T-helper 17 cell (primary cell): ENCODE results near the gene DNAJB9. TPM values are rescaled to one million over a fixed set of nuclear protein-coding genes. Genes with fewer than 3 reads are reported as not detected.

Experiments
- ATAC-seq: fragments of 150-1000 bp; cut with Tn5 transposase; 2 replicates; pipeline ENCODE4 v1.10.0; 2021; ENCODE audit warnings: mild to moderate bottlenecking, moderate library complexity
- DNase-seq, 3 donors: peaks; one replicate each; pipeline versions ENCODE4 v3.0.0 to v3.0.0-alpha.2; 2020 to 2021
- H3K9me3 ChIP-seq: one replicate; pipeline ENCODE4 v1.7.0; 2013; ENCODE audit warnings: low read length, mild to moderate bottlenecking; ENCODE audit not compliant: control insufficient read depth, poor library complexity, severe bottlenecking
- H3K27ac Mint-ChIP-seq: one replicate; pipeline ENCODE4 v1.8.0; 2022; ENCODE audit warnings: mild to moderate bottlenecking, moderate library complexity, mixed read lengths
- H3K27me3 Mint-ChIP-seq: one replicate; pipeline ENCODE4 v1.8.0; 2022; ENCODE audit warnings: mixed read lengths
- H3K36me3 Mint-ChIP-seq: one replicate; pipeline ENCODE4 v1.8.0; 2022; ENCODE audit warnings: low read depth, mixed read lengths
- H3K4me1 Mint-ChIP-seq: one replicate; pipeline ENCODE4 v1.8.0; 2022; ENCODE audit warnings: mild to moderate bottlenecking, mixed read lengths
- H3K4me3 Mint-ChIP-seq: one replicate; pipeline ENCODE4 v1.8.0; 2022; ENCODE audit warnings: mild to moderate bottlenecking, moderate library complexity, mixed read lengths
- total RNA-seq, 4 donors: library from RNA in 2 of 4; stranded (reverse) in 2 of 4; gene quantifications; one replicate each; pipeline ENCODE4 v1.2.3 and lab custom pipeline; 2022 to 2026

Gene DNAJB9
- total RNA-seq, 2 donors from 2014 or later, result 54.3 to 58.3 TPM

DNA sequence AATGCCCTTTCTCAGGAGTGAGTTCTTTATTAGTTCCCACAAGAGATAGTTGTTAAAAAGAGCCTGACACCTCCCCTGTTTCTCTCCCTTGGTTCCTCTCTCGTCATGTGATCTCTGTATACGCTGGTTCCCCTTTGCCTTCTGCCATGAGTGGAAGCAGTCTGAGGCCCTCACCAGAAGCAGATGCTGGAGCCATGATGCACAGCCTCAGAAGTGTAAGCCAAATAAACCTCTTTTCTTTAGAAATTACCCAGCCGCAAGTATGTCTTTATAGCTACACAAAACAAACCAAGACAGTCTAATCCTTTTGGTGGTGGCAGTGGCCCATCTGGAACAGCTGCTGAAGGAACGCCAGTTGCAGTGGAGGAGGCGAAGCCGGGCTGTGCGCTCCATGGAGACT lies 9.3 kb downstream of the DNAJB9 start:
- peaks cover 21% of the 10 kb centered on the region for H3K4me1 Mint-ChIP-seq
- H3K27me3 Mint-ChIP-seq, result no peaks in the 10 kb centered on the region
- H3K27ac Mint-ChIP-seq, result no peak overlapping the region
- H3K36me3 Mint-ChIP-seq, result peaks cover 7% of the 10 kb centered on the region
- no peak for DNase-seq
- H3K4me3 Mint-ChIP-seq, result no peak overlapping the region
- ATAC-seq, result no peak
- no peaks in the 10 kb centered on the region for H3K9me3 ChIP-seq

DNA sequence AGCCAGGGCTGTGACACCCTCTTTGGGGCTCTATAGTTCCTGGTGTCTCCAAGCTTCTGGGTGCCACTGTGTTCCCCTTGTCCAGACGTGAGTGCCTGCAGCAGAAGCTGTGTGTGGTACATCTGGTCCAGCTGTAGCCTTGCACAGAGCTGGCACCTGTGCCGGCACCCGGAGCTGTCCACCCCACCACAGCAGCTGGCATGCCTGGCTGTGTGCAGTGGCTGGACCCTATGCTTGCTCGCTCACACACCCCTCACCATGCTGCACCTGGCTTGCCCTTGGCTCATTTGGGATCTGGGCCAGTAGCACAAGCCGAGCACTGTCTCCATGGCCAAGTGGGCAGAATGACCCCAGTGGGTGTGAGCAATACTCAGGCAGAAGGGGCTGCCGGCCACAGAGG lies 10.6 kb downstream of the DNAJB9 start:
- Mint-ChIP-seq H3K36me3 (peaks cover 7% of the 10 kb centered on the region), H3K27me3 (no peaks in the 10 kb centered on the region), H3K27ac (no peak overlapping the region), H3K4me3 (no peak overlapping the region), H3K4me1 (peaks cover 16% of the 10 kb centered on the region)
- no peak for ATAC-seq
- no peaks in the 10 kb centered on the region for H3K9me3 ChIP-seq
- DNase-seq, result no peak

DNA sequence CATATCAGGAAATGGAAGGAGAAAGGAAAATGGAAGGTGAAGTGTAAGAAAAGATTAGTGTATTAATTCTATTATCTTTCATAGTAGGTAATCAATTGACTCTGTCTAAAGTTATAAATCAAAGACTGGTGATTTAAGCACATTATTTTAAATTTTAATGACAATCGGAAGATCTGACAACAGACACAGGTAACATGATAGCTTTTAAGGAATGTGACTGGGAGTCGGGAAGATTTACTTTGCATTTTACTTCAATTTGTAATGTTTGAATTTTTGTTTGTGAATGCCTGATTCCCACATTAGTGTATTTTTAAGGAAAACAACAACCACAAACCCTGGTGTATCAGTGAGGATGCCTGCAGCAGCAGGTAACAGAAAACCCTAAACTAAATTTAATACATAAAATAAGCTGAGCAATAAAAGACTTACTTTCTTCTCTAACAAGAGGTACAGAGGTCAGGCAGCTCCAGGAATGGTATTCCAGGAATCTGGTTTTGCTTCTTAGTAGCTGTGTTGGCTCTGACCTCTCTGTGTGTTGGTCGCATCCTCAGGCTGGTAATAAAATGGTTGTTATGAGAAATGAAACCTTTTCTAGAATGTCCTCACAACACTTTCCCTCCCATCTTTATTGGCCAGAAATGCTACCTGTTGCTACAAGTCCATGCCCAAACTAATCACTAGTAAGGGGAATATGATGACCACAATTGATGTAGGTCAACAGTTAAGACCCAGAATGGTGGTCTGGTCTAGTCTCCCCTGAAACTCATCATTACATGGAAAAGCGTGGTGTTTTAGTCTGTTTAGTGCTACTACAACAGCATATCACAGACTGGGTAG lies 12.2 kb downstream of the DNAJB9 start:
- H3K9me3 ChIP-seq, result no peaks in the 10 kb centered on the region
- Mint-ChIP-seq H3K4me1 (peaks cover 5% of the 10 kb centered on the region), H3K27me3 (peaks cover 6% of the 10 kb centered on the region), H3K36me3 (peaks cover 9% of the 10 kb centered on the region), H3K27ac (no peak overlapping the region), H3K4me3 (no peak overlapping the region)
- ATAC-seq (no peak), DNase-seq (no peak)

DNA sequence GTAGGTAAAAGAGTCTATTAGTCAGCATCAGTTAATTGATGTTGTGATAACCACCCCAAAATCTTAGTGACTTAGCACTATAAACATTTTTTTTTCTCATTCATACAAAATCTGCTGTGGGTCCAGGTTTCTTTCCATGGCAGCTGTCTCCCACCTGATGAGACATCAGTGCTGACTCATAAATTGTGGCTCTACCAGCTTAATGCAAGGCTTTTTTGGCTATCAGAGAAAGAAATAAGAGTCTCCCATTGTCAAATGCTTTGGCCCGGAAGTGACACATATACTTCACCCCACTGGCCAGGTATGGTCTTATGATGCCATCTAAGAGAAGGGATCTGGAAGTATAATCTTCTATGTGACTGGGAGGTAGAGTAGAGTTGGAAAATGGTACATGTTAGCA lies 14.5 kb downstream of the DNAJB9 start:
- ATAC-seq (no peak), DNase-seq (no peak)
- H3K9me3 ChIP-seq, result no peaks in the 10 kb centered on the region
- H3K27ac Mint-ChIP-seq, result no peak overlapping the region
- peaks cover 2% of the 10 kb centered on the region for H3K4me1 Mint-ChIP-seq
- H3K27me3 Mint-ChIP-seq, result peaks cover 6% of the 10 kb centered on the region
- no peak overlapping the region for H3K4me3 Mint-ChIP-seq
- peaks cover 4% of the 10 kb centered on the region for H3K36me3 Mint-ChIP-seq

DNA sequence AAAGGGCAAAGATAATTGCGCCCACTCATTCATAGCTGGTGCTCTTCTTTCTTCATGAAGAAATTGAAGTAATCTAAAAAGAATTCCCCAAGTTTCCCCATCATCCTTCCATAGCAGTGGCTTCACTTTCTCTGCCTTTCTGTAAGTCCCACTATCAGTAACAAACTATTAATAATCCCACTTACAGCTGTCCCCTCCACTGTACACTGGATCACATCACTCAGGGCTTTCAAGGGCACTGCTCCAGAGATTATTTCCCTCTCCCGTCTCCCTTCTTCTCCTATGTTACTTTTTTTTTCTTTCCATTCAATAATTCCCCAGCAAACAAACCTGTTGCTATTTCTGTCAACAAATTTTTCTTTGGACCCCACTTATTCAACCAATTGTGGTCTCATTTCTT lies 16.2 kb downstream of the DNAJB9 start:
- no peak for ATAC-seq
- Mint-ChIP-seq H3K36me3 (peaks cover 4% of the 10 kb centered on the region), H3K27ac (no peak overlapping the region), H3K4me1 (peaks cover 2% of the 10 kb centered on the region), H3K27me3 (peaks cover 14% of the 10 kb centered on the region), H3K4me3 (no peak overlapping the region)
- DNase-seq, result no peak
- no peaks in the 10 kb centered on the region for H3K9me3 ChIP-seq

DNA sequence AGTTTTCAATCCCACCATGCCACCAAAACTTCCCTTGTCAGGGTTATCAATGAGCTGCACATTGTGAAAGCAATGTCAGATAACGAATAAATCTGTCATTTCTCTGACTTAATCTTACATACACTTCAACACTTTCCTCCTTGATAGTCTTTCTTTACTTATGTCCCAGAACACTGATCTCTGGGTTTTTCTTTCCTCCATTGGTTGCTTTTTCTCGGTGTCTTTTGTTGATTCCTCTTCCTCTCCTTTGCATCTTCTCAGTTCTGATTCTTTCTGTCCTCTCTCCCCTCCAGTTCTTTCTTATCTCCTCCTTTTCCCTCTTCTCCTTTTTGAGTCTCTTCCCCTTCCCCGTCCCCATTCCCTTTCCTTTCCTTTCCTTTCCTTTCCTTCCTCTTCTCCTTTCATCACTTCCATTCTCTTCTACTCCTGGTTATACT lies 16.6 kb downstream of the DNAJB9 start:
- Mint-ChIP-seq H3K27me3 (peaks cover 14% of the 10 kb centered on the region), H3K4me1 (peaks cover 2% of the 10 kb centered on the region), H3K36me3 (peaks cover 4% of the 10 kb centered on the region), H3K4me3 (no peak overlapping the region), H3K27ac (no peak overlapping the region)
- DNase-seq, result no peak
- no peak for ATAC-seq
- H3K9me3 ChIP-seq, result no peaks in the 10 kb centered on the region

DNA sequence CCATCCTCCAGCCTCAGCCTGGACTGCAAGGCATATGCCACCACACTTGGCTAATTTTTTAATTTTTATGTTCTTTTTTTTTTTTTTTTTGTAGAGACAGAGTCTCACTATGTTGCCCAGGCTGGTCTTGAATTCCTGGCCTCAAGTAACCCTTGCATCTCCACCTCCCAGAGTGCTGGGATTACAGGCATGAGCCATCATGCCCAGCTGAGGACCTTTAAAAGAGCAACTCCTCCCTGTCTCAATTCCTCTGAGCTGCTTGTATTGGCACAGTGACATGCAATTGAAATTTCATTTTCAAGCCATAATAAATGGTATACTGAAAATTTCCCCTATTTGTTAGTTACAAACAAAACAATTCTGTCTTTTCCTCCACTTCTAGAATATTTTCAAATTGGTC lies 19.5 kb downstream of the DNAJB9 start:
- ATAC-seq (no peak), DNase-seq (no peak)
- no peak overlapping the region for H3K4me3 Mint-ChIP-seq
- H3K36me3 Mint-ChIP-seq, result peaks cover 4% of the 10 kb centered on the region
- H3K27ac Mint-ChIP-seq, result no peak overlapping the region
- no peaks in the 10 kb centered on the region for H3K9me3 ChIP-seq
- H3K4me1 Mint-ChIP-seq, result peaks cover 4% of the 10 kb centered on the region
- H3K27me3 Mint-ChIP-seq, result peaks cover 14% of the 10 kb centered on the region

DNA sequence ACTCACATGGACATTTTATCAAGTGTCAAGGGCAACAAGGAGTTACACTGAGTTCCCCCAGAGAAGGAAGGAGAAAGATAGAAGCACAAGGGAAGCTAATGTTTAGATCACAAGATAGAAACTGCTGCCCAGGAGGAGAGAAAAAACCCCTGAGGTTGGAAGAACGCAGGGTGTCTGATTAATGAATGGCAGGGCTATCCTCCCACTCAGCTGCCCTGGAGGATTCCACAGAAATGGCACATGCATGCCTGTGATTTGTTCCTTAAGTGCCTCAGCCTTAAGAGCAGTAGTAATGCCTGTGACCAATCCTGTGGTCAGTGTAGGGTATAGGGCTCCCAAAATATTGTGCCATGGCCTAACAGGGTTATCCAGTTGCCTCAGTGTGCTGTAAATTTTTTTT lies 20.2 kb downstream of the DNAJB9 start:
- DNase-seq (no peak), ATAC-seq (no peak)

DNA sequence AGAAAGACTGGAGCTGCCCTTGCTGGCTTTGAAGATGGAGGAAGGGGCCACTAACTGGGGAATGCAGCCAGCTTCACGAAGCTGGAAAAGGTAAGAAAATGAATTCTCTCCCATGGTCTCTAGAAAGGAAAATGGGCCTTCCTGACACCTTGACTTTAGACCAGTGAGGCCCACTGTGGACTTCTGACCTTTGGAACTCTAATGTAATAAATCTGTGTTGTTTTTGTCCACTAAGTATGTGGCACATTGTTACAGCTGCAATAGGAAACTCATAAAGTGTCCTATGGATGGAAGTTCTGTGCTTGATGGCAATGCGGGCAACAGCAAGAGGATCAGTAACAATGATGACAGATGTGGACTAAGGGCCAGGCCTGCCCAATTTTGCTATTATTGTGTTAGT lies 20.9 kb downstream of the DNAJB9 start:
- ATAC-seq (no peak), DNase-seq (no peak)
- no peaks in the 10 kb centered on the region for H3K9me3 ChIP-seq
- no peak overlapping the region for H3K27ac Mint-ChIP-seq
- H3K36me3 Mint-ChIP-seq, result peaks cover 4% of the 10 kb centered on the region
- H3K4me3 Mint-ChIP-seq, result no peak overlapping the region
- peaks cover 4% of the 10 kb centered on the region for H3K4me1 Mint-ChIP-seq
- peaks cover 14% of the 10 kb centered on the region for H3K27me3 Mint-ChIP-seq

More for the DNA sequence above, 20.2 kb downstream of the DNAJB9 start:
- H3K27ac Mint-ChIP-seq, result peak overlapping the region; percentile 24
- no peaks in the 10 kb centered on the region for H3K9me3 ChIP-seq
- peaks cover 4% of the 10 kb centered on the region for H3K4me1 Mint-ChIP-seq
- peaks cover 14% of the 10 kb centered on the region for H3K27me3 Mint-ChIP-seq
- H3K36me3 Mint-ChIP-seq, result peaks cover 4% of the 10 kb centered on the region
- no peak overlapping the region for H3K4me3 Mint-ChIP-seq

DNA sequence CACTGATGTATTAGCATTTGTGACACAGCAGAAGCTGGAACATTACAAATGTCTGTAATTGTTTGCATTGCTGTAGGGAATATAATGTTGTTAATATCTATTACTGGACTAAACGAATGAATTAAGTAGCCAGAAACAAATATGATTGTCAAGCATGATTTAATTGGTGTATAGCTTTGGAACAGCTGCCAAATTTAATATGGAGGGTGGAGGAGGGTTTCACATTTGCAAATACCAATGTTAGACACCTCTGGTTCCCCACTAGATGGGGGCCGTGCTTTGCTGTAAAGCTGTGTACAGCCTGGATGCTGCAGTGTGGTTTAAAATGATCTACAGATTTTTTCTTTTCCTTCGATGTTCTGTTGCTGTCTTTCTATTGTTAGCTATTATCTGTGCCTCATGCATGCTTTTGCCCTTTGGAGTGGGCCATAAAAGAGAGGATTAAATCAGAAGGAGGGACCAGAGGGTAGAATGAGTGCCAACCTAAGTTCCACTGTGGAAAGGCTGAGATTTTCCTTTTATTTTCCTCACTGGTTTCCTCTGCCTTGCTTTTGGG lies 23.1 kb downstream of the DNAJB9 start:
- DNase-seq, result no peak
- H3K36me3 Mint-ChIP-seq, result no peaks in the 10 kb centered on the region
- H3K4me3 Mint-ChIP-seq, result no peak overlapping the region
- no peak overlapping the region for H3K27ac Mint-ChIP-seq
- peaks cover 14% of the 10 kb centered on the region for H3K27me3 Mint-ChIP-seq
- no peak for ATAC-seq
- peaks cover 6% of the 10 kb centered on the region for H3K4me1 Mint-ChIP-seq
- H3K9me3 ChIP-seq, result no peaks in the 10 kb centered on the region

DNA sequence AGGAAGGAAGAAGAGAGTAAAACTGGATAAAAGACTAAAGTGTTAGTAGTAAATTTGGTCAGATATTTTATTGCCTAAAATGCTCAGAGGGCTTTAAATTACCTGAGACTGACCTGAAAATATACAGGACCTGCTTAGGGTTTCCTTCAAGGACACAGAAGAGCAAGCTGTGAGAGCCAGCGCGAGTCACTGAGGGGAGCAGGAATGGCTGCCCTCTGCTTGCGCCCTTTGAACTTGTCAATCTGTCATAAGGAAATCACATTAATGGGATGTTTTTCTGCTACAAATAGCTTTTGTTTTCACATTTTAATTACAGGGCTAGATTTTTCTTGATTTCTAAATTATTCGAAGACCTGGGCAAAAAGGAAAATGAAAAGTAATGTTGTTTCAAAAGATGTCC lies 26.9 kb downstream of the DNAJB9 start:
- H3K27ac Mint-ChIP-seq, result no peak overlapping the region
- peaks cover 32% of the 10 kb centered on the region for H3K27me3 Mint-ChIP-seq
- peaks cover 2% of the 10 kb centered on the region for H3K36me3 Mint-ChIP-seq
- H3K4me3 Mint-ChIP-seq, result no peak overlapping the region
- peak; percentile 66 for ATAC-seq
- no peaks in the 10 kb centered on the region for H3K9me3 ChIP-seq
- peaks cover 6% of the 10 kb centered on the region for H3K4me1 Mint-ChIP-seq
- peak in 1 of 3 donors; percentile 25 for DNase-seq

DNA sequence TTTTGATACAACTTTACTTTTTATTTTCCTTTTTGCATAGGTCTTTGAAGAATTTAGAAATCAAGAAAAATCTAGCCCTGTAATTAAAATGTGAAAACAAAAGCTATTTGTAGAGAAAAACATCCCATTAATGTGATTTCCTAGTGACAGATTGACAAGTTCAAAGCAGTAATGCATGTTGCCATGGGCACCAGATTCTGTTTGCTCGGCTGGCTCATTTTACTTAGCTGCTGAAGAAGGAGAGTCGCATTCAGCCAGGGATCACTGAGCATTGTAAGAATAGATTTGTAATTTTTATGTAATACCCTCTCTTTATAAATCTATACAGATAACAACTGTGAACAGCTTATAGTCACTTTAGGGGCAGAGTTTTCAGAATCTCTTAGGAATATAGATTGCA lies 28.5 kb downstream of the DNAJB9 start:
- no peak overlapping the region for H3K4me3 Mint-ChIP-seq

DNA sequence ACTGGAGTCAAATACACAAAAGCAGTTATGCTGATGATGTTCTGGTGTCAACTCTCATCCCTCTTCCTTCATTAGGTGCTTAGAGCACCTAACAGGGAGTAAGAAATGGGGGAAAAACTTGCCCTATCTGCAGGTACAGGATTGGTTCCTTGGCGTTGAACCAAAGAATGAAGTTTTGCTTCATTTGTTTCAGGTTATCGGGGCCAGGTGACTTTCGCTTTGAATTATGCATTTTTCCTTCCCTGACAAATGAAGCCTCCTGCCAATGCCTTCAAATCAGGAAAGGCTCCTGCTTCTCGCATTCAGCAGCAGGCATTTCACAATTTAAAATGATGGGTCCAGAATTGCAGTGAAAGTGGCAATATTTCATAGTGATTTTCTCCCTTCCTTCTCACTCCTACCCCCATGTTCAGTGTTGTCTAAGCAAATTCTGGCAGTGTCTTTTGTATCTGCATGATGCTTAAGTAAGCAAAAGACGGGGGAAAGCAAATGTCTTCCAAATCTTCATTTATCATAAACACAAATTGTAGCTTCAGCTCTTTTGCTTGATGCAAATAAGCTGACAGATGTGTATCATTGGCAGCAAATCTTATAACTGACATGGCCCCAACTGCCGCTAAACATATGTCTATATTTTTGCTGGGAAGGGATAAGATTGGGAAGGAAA lies 29.4 kb downstream of the DNAJB9 start:
- peaks cover 2% of the 10 kb centered on the region for H3K36me3 Mint-ChIP-seq
- H3K4me3 Mint-ChIP-seq, result no peak overlapping the region
- peaks cover 2% of the 10 kb centered on the region for H3K4me1 Mint-ChIP-seq
- DNase-seq (no peak), ATAC-seq (no peak)
- peaks cover 46% of the 10 kb centered on the region for H3K27me3 Mint-ChIP-seq
- no peaks in the 10 kb centered on the region for H3K9me3 ChIP-seq
- H3K27ac Mint-ChIP-seq, result no peak overlapping the region

More for the DNA sequence above, 28.5 kb downstream of the DNAJB9 start:
- no peak overlapping the region for H3K27ac Mint-ChIP-seq
- H3K9me3 ChIP-seq, result no peaks in the 10 kb centered on the region
- no peak for DNase-seq
- peaks cover 2% of the 10 kb centered on the region for H3K36me3 Mint-ChIP-seq
- peaks cover 39% of the 10 kb centered on the region for H3K27me3 Mint-ChIP-seq
- peaks cover 2% of the 10 kb centered on the region for H3K4me1 Mint-ChIP-seq
- no peak for ATAC-seq
